HFFc6 (cell line): Measurements from ENCODE around the gene APCDD1. TPM values are rescaled to one million over a fixed set of nuclear protein-coding genes. Genes with fewer than 3 reads are reported as not detected.
"Not testable (repeated sequence)": the region's sequence is repeated elsewhere in the genome, so short reads cannot be mapped to it uniquely, and the experiment has no call there.

Experiments
- DNase-seq: peaks from one replicate; pipeline ENCODE4 v3.0.0-alpha.2; 2018
- H3K27ac Mint-ChIP-seq: 2 replicates; pipeline ENCODE4 v1.8.0; 2020; ENCODE audit warnings: mild to moderate bottlenecking, mixed read lengths
- H3K27me3 Mint-ChIP-seq: 2 replicates; pipeline ENCODE4 v1.8.0; 2021; ENCODE audit warnings: mild to moderate bottlenecking, moderate library complexity, mixed read lengths; ENCODE audit not compliant: insufficient read depth
- H3K36me3 Mint-ChIP-seq: 2 replicates; pipeline ENCODE4 v1.8.0; 2021; ENCODE audit warnings: low read depth, mixed read lengths
- H3K4me1 Mint-ChIP-seq: 2 replicates; pipeline ENCODE4 v1.8.0; 2020; ENCODE audit warnings: low read depth, mixed read lengths
- H3K4me3 Mint-ChIP-seq: 2 replicates; pipeline ENCODE4 v1.8.0; 2020; ENCODE audit warnings: mild to moderate bottlenecking, moderate library complexity, mixed read lengths
- H3K9me3 Mint-ChIP-seq: 2 replicates; pipeline ENCODE4 v1.8.0; 2020; ENCODE audit warnings: mild to moderate bottlenecking, mixed read lengths
- CTCF ChIP-seq: fragments of 200-600 bp; sonication (generic); IDR thresholded peaks from 2 replicates; pipeline ENCODE4 v1.5.0; 2021; ENCODE audit warnings: antibody characterized with exemption, mild to moderate bottlenecking
- total RNA-seq, 6 experiments: library from RNA; stranded (reverse); fragmentation: NEBNext Ultra II Directional; extraction: Animal tissue kit (Norgen Biotek cat#: 25700); gene quantifications; 2 replicates in 1 of 6; 3 replicates in 5 of 6; pipeline ENCODE4 v1.2.3, GENCODE V29; 2021

Gene APCDD1
- total RNA-seq, 6 experiments from 2014 or later = 0.12 TPM; not detected in 5

GRCh38 chr18:10504723-10505122, 50.3 kb downstream of the APCDD1 start:
- peaks cover 4% of the 10 kb centered on the region; the same call in 1 of the 2 replicates for H3K27me3 Mint-ChIP-seq
- no peaks in the 10 kb centered on the region for H3K4me1 Mint-ChIP-seq
- no peak for TF ChIP-seq CTCF
- H3K36me3 Mint-ChIP-seq = peaks cover 16% of the 10 kb centered on the region; the same call in 1 of the 2 replicates
- peaks cover 33% of the 10 kb centered on the region for H3K9me3 Mint-ChIP-seq
- H3K4me3 Mint-ChIP-seq = no peak overlapping the region
- no peak for DNase-seq
- no peak overlapping the region for H3K27ac Mint-ChIP-seq

- DNase-seq, H3K4me3 Mint-ChIP-seq, H3K27me3 Mint-ChIP-seq, H3K27ac Mint-ChIP-seq, H3K4me1 Mint-ChIP-seq: not testable (repeated sequence)
- peaks cover 16% of the 10 kb centered on the region; the same call in 1 of the 2 replicates for H3K36me3 Mint-ChIP-seq
- peaks cover 33% of the 10 kb centered on the region for H3K9me3 Mint-ChIP-seq
These were observed 51.5 kb downstream of the APCDD1 start for GRCh38 chr18:10505892-10506291.

GRCh38 chr18:10508591-10508990, 54.2 kb downstream of the APCDD1 start:
- peaks cover 13% of the 10 kb centered on the region for H3K27me3 Mint-ChIP-seq
- TF ChIP-seq CTCF = no peak
- H3K9me3 Mint-ChIP-seq = peaks cover 33% of the 10 kb centered on the region
- H3K4me3 Mint-ChIP-seq = no peak overlapping the region
- no peak overlapping the region for H3K27ac Mint-ChIP-seq
- H3K36me3 Mint-ChIP-seq = peaks cover 16% of the 10 kb centered on the region; the same call in 1 of the 2 replicates
- H3K4me1 Mint-ChIP-seq = no peaks in the 10 kb centered on the region
- no peak for DNase-seq

GRCh38 chr18:10511236-10511635, 56.8 kb downstream of the APCDD1 start:
- H3K27me3 Mint-ChIP-seq = peaks cover 21% of the 10 kb centered on the region
- H3K4me1 Mint-ChIP-seq = no peaks in the 10 kb centered on the region
- no peak overlapping the region for H3K4me3 Mint-ChIP-seq
- no peak for TF ChIP-seq CTCF
- H3K36me3 Mint-ChIP-seq = 0 out of 2 replicates have a peak, but pooled peaks cover 11% of the 10 kb centered on the region
- peaks cover 20% of the 10 kb centered on the region for H3K9me3 Mint-ChIP-seq
- no peak overlapping the region for H3K27ac Mint-ChIP-seq
- no peak for DNase-seq

GRCh38 chr18:10514082-10514481, 59.6 kb downstream of the APCDD1 start:
- H3K36me3 Mint-ChIP-seq = peaks cover 5% of the 10 kb centered on the region
- no peak overlapping the region for H3K27ac Mint-ChIP-seq
- TF ChIP-seq CTCF = no peak
- peaks cover 23% of the 10 kb centered on the region for H3K27me3 Mint-ChIP-seq
- peaks cover 10% of the 10 kb centered on the region for H3K4me1 Mint-ChIP-seq
- H3K9me3 Mint-ChIP-seq = peaks cover 5% of the 10 kb centered on the region; the same call in 1 of the 2 replicates
- no peak for DNase-seq
- no peak overlapping the region for H3K4me3 Mint-ChIP-seq

GRCh38 chr18:10514601-10515000, 60.2 kb downstream of the APCDD1 start:
- no peak overlapping the region for H3K27ac Mint-ChIP-seq
- no peak for DNase-seq
- no peak for TF ChIP-seq CTCF
- H3K36me3 Mint-ChIP-seq = peaks cover 5% of the 10 kb centered on the region
- H3K27me3 Mint-ChIP-seq = peaks cover 23% of the 10 kb centered on the region
- peaks cover 15% of the 10 kb centered on the region for H3K4me1 Mint-ChIP-seq
- no peak overlapping the region for H3K4me3 Mint-ChIP-seq
- peaks cover 5% of the 10 kb centered on the region; the same call in 1 of the 2 replicates for H3K9me3 Mint-ChIP-seq
